ENCODE measurements around the gene PUS3. TPM values are rescaled to one million over a fixed set of nuclear protein-coding genes. Genes with fewer than 3 reads are reported as not detected.

Gene PUS3, protein sequence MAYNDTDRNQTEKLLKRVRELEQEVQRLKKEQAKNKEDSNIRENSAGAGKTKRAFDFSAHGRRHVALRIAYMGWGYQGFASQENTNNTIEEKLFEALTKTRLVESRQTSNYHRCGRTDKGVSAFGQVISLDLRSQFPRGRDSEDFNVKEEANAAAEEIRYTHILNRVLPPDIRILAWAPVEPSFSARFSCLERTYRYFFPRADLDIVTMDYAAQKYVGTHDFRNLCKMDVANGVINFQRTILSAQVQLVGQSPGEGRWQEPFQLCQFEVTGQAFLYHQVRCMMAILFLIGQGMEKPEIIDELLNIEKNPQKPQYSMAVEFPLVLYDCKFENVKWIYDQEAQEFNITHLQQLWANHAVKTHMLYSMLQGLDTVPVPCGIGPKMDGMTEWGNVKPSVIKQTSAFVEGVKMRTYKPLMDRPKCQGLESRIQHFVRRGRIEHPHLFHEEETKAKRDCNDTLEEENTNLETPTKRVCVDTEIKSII
- 13.4 and 19.7 TPM in 2 replicates for total RNA-seq

DNA sequence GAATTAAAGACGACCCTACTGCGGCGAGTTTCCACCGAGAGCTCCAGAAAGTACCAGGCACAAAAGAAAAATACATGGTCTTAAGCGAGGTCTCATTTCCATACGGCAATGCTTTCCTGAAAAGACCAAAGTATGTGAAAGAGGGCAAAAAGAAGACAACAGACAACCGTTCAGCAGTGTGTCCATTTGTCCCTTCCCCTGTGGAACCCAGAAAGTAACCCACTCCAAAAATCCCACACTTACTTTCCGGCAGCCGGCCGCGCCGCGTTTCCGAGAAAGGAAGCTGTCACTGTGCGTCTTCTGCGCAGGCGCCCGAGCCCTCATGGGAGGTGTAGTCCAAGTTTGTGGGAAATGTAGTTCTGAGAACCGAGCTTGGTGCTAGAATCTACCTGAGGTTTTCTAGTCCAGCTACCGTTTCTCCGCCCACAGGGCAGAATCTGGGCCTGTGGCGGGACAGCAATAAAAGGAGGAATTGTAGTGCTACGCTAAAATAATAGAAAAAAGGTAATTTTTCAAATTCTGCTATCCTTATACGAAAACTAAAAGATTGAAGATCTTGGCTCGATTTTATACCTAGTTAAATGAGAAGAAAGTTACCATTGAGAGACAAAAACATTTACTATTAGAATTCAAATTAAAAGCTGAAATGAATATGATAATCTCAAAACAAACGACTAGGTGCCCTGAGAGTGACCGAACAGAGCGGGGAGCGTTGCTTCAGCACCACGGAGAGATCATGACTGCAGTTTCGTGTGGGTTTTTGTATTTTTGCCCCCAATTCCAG, at the start of gene PUS3:
Gene PUS3, minus strand, starts transcription at position 280 of the 784 bp plus-strand sequence. CDS start 6,922 bp downstream, outside the sequence.
- peak; percentile 91 for DNase-seq

DNA sequence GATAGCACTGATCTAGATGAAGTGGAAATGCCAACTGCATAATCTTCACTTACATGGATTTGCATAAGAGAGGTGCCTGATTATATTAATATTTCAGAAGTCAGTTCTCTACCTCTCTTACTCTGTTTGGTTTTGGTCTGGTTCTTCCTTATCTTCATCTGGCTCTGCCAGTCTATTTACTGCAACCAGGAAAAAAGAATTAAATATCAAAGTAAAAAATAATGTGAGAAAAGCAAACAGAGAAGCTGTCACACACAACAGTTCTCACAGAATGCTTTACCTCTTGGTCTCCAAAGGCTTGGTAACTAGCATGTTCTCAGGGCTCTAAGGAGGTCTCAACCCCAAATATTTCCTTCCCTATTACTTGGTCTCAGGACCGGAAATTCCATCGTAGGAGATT, 49.6 kb upstream of the PUS3 start:
- no peak for DNase-seq

DNA sequence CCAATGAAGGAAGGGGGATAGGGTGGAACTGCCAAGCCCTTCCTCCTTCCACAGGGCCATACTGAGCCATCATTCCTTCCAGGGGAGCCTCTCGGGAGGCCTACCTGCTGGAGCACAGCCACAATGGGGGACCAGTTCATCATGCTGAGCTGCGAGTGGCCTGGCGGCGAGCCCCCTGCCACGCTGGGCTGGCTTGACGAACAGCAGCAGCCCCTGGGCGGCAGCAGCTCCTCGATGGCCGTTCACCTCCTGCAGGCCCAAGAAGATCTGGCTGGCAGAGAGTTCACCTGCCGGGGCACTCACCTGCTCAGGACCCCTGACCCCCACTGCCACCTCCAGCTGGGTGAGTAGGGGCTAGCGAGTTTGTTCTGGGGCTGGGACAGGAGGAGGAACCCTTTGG, 48.7 kb upstream of the PUS3 start:
- no peak for DNase-seq

DNA sequence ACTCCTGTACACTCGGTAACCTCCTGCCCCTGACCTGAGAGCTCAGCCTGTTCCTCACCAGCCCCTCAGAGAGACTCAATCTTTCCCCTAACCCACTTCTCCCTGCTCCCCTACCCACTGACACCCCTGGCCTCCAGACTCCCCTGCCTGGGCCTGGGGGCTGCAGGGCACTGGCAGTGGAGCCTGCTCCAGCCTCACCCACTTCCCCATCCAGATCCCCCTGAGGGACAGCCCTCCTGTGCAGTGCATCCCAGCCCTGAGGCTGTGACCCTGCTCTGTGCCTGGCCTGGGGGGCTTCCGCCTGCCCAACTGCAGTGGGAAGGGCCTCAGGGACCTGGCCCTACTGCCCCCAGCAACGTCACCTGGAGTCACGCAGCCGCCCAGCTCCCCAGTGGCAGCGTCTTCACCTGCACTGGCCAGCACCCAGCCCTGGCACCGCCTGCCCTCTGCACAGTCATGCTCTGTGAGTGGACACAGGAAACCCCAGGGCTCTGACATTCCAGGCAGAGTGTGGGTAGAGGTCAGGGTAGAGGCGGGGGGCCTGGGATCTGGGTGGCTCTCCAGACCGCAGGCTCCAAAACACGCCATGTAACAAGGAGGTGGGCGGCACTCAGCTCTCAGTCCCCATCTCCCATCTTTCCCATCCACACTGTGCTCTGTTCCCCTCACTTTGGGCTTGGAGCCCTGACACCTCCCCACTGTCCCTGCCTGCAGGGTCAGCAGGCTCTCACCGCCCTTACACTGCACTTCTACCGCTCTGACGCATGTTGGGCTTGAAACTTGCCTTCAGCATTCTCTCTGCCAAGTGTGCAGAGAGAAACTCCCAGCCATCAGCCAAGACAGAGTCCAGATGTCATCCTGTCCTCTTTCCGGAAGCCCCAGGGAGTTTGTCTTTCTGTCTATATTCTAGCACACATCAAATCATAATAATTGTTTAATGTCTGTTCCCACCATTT, 48.0 kb upstream of the PUS3 start:
- no peak for DNase-seq

DNA sequence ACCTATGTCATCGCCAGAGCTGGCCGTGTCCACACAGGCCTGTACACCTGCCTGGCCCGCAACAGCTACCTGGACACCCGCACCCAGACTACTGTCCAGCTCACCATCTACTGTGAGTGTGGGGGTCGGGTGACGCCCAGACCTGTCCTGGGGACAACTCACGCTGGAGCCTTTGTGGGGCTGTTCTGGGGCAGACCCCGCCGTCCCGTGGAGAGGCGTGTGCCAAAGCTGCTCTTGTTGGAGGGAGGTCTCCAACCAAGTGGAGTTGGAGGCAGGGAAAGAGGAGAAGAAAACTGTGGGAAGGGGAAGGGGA, 47.1 kb upstream of the PUS3 start:
- no peak for DNase-seq

DNA sequence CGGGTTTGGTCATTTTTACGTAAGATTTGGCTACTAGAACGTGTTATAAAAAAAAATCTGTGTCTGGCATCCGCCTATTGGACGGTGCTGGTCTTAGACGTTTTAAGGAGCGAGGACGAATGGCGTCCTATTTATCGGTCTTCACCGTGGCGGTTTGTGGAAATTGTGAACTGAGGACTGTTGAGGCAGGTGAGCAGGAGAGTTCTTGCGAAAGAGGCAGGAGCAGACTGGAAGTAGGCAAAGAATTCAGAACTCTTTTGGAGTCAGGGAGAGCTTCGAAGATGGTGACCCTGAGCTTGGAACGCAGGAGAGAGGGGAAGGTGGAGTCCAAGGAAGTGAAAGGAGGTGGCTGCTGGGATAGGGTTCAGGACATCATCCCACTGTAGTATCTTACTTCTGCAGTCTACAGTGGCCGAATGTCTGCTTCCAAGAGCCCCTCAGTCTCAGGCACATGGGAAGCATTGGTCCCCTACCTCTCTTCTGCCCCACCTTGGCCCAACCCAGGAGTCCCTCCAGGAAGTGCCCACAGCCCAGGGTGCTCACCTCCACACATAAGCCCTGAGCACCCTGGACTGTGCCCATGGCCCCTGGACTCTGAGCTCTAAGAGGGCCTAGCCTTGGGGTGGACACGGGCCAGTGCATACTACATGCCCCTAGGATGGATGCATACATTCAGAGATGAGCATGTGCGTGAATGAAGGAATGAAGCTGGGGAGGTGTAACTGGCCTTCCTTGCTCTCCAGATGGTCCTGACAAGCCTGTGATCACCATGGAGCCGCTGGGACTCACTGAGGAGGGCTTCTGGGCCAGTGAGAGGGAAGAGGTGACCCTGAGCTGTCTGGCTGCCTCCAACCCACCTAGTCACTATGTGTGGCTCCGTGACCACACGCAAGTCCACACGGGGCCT, 46.5 kb upstream of the PUS3 start:
- no peak for DNase-seq

DNA sequence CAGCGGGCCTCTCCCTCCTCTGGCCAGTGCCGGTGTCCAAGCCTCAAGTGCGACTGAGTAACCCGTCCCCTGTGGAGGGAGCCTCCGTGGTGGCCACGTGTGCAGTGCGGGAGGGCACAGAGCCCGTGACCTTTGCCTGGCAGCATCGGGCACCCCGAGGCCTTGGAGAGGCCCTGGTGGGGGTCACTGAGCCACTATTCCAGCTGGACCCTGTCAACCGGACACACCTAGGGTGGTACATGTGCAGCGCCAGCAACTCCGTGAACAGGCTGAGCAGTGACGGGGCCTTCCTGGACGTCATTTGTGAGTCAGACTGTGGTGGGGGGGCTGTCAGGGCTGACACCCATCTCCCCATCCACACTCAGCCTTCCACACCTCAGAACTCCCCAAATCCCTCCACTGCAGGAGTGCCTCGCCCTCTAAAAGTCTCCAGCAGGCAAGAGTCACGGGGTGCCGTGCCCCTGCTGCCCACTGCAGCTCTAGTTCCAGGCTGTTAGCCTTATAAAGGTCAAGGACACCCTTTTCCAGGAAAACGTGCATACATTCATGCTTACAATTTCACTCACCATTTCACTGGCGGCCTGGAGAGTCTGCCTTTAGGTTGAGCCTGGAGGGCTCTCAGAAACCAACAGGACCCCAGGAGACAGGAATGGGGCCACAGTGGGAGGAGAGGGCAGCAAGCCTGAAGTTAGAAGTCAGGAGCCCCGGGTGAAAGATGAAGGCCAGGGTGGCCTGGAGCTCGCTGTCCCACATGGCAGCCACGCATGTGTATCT, 45.5 kb upstream of the PUS3 start:
- no peak for DNase-seq

DNA sequence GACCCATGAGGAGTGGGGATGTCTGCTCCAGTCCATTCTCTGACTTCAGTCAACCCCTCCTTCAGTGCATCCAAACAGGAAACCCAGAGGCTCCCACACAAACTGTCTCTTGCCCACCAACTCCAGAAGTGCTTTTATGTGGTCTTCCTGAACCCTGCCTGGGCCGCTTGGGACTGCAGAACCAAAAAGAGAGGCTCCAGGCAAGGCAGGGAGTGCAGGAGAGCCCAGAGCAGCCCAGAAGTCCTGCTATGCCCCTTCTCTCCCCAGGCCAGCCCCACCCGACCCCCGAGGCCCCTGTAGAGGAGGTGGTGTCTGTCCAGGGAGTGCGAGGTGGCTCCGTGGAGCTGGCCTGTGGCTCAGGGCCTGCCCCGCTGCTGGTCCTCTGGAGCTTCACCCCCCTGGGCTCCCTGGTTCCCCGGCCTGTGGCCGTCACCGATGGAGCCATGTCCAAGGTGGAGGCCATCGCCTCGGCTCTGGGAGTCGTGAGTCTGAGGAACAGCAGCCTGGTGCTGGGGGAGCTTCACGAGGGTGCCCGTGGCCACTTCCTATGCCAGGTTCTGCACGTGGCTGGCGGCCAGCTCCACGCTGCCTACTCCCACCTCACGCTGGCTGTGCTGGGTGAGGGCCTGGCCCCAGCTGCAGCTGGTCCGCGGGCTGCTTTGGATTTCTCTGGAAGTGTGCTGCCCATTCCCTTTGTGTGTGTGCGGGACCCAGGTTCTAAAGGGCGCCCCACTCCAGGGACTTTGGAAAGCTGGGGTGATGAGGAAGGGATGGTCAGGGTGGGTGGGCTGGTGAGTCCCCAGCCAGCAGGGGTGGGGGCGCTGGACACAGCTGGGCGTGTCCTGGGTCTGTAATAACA, 44.6 kb upstream of the PUS3 start:
- DNase-seq, result no peak

DNA sequence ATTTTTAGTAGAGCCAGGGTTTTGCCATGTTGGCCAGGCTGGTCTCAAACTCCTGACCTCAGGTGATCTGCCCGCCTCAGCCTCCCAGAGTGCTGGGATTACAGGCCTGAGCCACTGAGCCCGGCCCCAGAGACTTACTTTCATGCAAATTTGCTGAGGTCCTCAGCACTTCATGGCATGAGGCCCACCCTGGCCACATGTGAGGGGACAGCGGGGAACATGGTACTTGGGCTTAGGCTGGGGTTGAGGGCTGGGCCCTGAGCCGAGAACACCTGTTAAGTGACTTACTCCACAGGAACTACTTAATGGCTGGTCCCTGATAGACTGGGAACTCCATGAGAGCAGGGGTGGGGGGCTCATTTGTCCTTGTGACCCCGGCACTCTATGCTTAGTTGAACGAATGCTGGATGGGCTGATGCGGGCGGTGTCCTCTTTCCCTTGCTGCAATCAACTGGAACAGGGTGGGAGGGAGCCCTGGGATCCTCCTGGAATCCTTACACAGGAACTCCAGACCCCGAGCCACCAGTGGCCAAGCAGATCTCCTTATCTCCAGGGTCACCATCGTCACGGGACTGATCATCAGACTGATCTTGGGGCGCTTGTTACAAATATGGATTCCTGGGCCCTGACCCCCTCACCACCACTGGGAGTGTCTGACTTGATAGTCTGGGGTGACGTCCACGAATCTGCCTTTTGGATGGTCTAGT, 43.9 kb upstream of the PUS3 start:
- DNase-seq, result no peak

DNA sequence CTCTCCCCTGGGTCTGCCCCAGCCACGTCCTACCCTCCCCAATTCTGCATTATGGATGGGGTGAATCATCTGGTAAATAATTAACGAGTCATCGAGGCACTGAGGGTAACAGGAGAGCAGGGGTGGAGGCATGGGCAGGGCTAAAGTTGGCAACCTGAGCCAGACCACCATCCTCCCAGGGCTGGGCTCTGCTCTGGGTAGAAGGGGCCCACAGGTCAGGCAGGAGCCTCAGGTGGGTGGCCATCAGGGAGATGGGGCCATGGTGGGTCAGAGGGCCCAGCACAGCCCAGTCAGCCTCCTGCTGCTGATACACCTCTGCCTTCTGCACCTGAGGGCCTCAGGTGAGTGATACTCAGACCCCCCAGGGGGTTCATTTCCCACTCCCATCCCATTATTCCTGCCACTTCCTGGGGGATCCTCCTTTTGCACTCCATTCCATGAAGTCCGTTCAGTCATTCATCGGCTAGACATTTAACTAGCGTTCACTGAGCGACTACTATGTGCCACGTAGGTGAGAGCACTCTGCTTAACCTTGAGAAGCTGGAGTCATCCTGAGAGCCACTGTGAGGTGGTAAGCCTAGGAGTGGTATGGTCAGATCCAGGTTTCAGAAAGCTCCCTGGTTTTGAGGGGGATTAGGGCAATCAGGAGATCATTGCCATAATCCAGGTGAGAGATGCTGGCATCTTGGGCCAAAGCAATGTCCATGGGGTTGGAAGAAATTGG, 43.0 kb upstream of the PUS3 start, which contains the start of gene VSIG10L2:
Gene VSIG10L2, plus strand, starts transcription at position 248 of the 724 bp plus-strand sequence. Its CDS starts 12 bp downstream, at position 260.
- no peak for DNase-seq

DNA sequence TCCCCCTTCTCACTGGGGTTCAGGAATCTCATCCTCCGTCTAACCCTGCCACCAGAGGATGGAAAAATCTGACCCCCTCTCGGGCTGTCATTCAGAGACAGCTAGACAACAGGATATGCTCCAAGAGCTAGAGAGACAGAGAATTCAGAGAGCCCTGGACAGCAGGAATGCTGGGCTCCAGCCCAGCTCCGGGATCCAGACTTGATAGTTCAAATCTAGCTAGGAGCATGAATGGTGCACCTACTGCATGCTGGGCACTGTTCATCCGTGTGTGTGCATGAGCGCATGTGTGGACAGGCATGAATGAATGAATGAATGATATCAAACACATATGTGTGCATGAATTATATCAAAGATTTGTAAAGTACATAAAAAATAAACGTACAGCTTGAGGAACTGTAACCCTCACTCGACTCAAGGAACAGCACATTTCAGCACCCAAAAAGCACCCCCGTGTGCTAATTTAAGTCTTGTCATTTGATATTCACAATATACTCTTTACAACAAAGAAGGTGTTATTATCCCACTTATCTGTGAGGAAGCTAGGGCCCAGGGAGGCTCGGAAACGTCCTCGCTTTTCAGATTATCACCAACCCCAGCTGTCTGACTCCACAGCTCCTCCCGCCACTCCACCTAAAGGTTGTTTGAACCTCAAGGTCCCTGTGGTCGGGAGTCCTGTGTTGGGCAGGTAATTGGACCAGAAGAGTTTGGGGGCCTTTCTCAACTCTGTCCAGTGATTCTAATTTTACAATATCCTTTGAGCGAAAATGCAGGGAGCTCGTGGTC, 42.2 kb upstream of the PUS3 start:
- no peak for DNase-seq

DNA sequence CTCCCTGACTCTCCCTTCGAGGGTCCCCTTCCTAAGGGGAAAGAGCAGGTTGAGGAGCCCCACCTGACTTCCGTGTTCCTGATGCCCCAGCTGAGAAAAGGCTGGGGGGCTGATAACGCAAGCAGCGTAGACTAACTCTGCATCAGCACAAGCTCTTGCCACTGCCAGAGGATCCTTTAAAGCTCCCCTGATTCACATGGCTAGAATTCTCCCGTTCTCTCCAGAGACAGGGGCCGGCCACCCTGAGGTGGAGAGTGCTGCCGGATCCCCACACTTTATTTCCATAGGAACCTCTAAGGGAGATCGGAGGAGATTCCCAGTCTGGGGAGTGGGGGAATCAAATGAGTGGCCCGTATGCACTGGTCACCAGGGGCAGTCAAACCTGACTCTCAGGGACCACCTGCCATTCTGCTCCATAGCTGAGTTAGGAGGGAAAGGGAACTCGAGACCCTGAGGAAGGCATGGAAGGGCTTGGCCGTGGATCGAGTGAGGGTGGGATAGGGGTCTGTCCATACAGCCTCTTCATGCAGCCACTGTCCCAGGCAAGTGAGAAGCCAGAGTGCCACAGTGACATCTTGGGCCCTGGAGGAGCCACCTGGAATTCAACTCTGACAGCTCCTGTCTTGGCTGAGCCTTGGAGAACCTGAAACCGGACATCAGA, 41.5 kb upstream of the PUS3 start:
- DNase-seq, result no peak

DNA sequence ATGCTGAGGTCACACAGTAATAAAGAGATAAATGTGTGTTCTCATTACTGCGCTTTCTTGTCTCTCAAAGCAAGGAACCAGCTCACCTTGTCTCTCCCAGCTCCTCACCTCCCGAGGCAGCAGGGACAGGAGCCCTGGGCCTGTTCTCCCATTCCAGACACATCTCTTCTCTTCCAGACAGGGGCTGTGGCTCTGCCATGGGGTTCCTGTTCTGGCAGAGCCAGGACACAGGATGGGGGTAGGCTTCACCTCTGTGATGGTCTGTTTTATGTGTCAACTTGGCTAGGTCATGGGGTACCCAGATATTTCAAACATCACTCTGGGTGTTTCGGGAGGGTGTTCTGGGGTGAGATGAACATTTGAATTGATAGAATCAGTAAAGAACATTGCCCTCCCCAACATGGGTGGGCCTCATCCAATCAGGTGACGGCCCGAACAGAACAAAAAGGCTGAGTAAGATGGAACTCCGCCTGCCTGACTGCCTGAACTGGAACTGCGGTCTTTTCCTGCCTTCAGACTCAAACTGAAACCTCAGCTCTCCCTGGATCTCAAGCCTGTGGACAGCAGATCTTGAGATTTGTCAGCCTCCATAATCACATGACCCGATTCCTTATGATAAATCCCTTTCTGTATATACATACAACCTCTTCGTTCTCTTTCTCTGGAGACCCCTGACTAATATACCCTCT, 40.8 kb upstream of the PUS3 start:
- DNase-seq, result no peak

DNA sequence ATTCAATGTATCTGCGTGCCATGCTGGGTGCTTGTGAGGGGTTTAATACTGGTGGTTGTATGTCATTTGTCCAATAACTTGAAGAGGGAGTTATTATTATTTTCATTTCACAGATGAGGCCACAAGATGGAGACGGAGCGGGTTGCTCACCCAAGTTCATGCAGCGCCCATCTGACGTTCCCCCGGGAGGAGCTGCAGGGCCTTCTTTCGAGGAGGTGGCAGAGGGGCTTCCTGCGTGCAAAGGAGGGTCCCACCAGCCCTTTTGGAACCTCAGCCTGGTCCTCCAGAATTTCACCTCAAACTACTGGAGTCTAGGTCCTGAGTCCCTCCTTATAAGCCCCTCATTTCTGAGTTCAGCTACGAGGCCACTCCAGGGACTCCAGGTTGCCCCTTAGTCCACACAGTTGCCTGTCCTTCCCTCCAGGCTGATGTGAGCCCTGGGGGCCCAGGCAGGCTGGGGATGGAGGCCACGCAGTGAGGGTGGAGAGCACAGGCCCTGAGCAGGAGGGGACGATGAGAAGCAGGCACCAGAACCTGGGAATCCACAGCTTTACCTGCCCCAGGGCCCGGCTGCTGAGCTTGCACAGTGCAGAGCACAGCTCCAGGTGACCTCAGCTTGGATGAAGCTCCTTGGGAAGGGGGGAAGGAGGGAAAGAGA, 39.9 kb upstream of the PUS3 start:
- no peak for DNase-seq

All from dermis blood vessel endothelial cell (primary cell).